ENCODE measurements around the gene ITGAX. TPM values are rescaled to one million over a fixed set of nuclear protein-coding genes. Genes with fewer than 3 reads are reported as not detected.

ITGAX gene
- total and polyA plus RNA-seq, 2 experiments from 2014 or later, result not detected

GRCh38 chr16:31363721-31364120 is 8.7 kb downstream of the ITGAX start:
- no peaks in the 10 kb centered on the region for H3K27me3 ChIP-seq (ENCODE audit: insufficient read depth)
- Mint-ChIP-seq H3K36me3 (ENCODE audit: low read depth) (no peaks in the 10 kb centered on the region; the same call in 2 of the 3 replicates), H3K4me3 (no peak overlapping the region), H3K27me3 (ENCODE audit: insufficient read depth, low read depth, poor library complexity) (peaks cover 7% of the 10 kb centered on the region), H3K27ac (no peak overlapping the region), H3K9me3 (peaks cover 4% of the 10 kb centered on the region), H3K4me1 (no peaks in the 10 kb centered on the region)
- no peaks in the 10 kb centered on the region for H3K36me3 ChIP-seq (ENCODE audit: insufficient read depth)
- H3K9me2 ChIP-seq (ENCODE audit: insufficient read depth), result no peaks in the 10 kb centered on the region
- no peaks in the 10 kb centered on the region for H3K79me2 ChIP-seq (replicated peaks; ENCODE audit: insufficient read depth)
- TF ChIP-seq REST (IDR thresholded peaks at IDR 0.05; ENCODE audit: unreplicated experiment), result no peak
- no peak for TF ChIP-seq STAT1 (IDR thresholded peaks at IDR 0.05; ENCODE audit: unreplicated experiment)
- TF ChIP-seq ZNF331 (CRISPR knock-in tag; IDR thresholded peaks at IDR 0.05; ENCODE audit: low read depth), result no peak
- no peak for TF ChIP-seq POLR2AphosphoS5 (IDR thresholded peaks at IDR 0.05; ENCODE audit: low read depth)
- no peak for TF ChIP-seq ETS1 (IDR thresholded peaks at IDR 0.05)
- TF ChIP-seq CTCF (conservative IDR thresholded peaks at IDR 0.05; ENCODE audit: low read depth in 2 of 2), result no peak
- TF ChIP-seq JUNB (IDR thresholded peaks at IDR 0.05; ENCODE audit: unreplicated experiment), result no peak
- TF ChIP-seq EZH2phosphoT487 (IDR thresholded peaks at IDR 0.05; ENCODE audit: unreplicated experiment), result no peak
- no peak for TF ChIP-seq ZNF114 (CRISPR knock-in tag; IDR thresholded peaks at IDR 0.05)
- TF ChIP-seq CREB1 (CRISPR knock-in tag; IDR thresholded peaks at IDR 0.05; ENCODE audit: low read depth), result no peak
- TF ChIP-seq NANOG (IDR thresholded peaks at IDR 0.05; ENCODE audit: borderline replicate concordance), result no peak
- TF ChIP-seq ZNF462 (CRISPR knock-in tag; IDR thresholded peaks at IDR 0.05), result no peak
- no peak for TF ChIP-seq EZH2 (IDR thresholded peaks at IDR 0.05; ENCODE audit: low read depth, unreplicated experiment)
- H3F3A ChIP-seq (replicated peaks; ENCODE audit: low read depth), result no peaks in the 10 kb centered on the region
- no peak overlapping the region for H3K4me3 ChIP-seq
- no peak overlapping the region for H3K27ac ChIP-seq (ENCODE audit: low read depth)
- no peaks in the 10 kb centered on the region for H3K4me1 ChIP-seq (ENCODE audit: insufficient read depth)
- H2AFZ ChIP-seq, result no peak overlapping the region
- H3K4me2 ChIP-seq, result no peak overlapping the region
- no peak for ATAC-seq
- no peak for DNase-seq (ENCODE audit: low spot score)
- H4K20me1 ChIP-seq (replicated peaks; ENCODE audit: insufficient read depth), result no peaks in the 10 kb centered on the region; the same call in 1 of the 2 replicates

All from GM23338 (cell line).